Right hindlimb (tissue), 1 donor: Measurements from ENCODE around the gene ZSCAN9.

Experiments used
- DNase-seq: peaks from one replicate; pipeline ENCODE4 v3.0.0-alpha.2; 2018

Gene ZSCAN9

DNA sequence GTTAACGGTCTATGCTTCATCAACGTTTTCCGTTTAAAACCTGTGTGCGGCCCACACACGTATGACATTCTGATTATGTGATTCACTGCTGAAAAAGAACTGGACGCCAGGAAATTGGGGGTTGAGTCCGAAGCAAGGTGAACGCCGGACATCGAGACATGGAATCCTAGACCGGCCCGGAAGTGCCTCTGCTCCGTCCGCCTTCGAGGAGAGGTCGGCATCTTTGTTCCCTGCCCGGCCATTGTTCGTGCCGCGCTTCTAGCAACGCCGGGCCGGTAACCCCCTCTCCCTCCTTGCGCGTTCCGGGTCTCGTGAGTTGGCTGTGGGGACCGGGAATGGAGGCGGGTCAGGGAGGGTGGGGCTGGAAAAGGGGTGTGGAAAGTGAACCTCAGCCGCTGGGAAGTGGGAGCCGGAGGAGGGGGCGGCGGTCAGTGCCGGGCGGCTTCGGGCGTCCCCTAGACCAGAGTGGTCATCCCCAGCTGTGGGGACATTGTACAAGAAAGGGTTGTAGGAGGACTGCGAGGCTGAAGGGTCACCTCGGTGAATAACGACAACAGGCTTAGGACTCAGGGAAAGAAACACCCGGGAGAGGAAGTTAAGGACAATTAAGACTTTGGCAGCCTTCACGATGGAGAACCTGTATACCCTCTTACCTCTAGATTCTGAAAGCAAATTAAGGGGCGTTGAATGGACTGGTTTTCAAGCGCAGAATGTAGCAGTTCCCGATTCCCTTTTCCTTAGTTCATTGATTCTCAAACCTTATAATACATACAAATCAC lies at the start of gene ZSCAN9:
Gene ZSCAN9 (plus strand): TSS at position 220 of the 779 bp plus-strand sequence. CDS start 1,810 bp downstream, outside the sequence.
- DNase-seq, result peak; percentile 93

DNA sequence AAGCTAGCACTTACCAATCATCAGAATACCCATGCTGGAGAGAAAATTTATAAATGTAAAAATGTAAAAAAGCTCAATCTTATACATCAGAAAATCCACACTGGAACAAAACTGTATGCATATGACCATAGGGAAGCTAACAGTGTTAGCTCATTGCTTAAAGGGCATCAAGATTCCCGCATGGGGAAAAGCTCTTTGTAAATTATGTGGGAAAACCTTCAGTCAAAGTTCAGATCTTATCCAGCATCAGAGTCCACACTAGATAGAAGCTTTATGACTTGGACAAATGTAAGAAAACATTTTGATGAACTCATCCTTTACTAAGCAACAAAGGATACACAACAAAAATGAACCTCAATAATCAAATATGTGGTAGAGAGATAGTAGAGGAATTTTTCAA lies 48.7 kb upstream of the ZSCAN9 start:
- DNase-seq, result no peak

DNA sequence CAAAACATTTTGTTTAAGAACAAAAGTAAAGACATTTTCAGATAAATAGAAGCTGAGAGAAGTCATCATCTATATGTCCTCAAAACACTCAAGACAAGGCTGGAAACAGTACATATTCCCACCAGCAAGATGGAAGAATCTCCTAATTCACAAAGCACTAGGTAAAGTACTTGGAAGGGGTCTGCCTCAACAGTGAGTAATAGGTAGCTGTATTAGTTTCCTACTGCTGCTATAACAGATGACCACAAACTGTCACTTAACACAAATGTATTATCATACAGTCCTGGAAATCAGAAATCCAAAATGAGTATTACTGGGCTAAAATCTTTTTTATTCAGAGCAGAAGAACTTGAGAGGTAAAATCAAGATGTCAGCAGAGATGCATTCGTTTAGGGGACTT lies 42.8 kb upstream of the ZSCAN9 start:
- no peak for DNase-seq

DNA sequence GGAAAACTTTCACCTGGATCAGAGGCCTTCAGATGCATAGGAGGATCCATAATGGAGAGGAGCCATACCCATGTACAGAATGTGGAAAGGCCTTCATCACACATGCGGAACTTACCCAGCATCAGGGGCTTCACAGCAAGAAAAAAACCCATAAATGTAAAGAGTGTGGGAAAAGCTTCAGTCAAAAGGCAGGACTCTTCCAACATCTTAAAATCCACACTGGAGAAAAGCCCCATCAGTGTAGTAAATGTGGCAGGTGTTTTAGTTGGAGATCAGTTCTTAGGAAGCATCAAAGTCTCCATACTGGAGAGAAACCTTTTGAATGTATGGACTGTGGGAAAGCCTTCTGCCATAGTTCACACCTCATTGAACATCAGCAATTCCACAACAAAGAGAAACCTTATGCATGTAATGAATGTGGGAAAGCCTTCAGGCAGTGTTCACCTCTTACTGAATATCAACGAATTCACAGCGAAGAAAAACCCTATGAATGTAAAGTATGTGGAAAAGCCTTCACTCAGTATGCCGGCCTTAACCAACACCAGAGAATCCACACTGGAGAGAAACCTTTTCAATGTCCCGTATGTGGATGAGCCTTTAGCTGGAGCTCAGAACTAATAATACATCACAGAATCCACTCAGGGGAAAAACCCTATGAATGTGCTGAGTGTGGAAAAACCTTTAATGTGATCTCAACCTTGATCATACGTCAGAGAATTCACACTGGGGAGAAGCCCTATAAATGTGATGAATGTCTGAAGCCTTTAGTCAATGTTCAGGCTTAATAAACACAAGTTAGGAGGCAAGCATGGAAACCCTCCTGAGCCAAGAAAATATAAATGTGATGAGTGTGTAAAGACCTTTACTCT lies 36.7 kb upstream of the ZSCAN9 start:
- no peak for DNase-seq

DNA sequence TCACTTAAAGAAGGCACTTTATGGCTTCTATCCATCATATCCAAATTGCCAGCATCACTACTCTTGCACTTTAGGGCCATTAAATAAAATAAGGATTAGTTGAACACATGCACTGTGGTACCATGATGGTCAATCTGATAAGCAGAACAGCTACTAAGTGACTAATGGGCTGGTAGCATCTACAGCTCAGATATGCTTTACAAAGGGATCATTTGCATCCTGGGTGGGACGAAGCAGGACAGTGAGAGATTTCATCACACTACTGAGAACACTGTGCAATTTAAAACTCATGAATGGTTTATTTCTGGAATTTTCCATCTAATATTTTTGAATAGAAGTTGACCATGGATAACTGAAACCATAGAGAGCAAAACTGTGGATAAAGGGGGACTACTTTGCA lies 25.1 kb upstream of the ZSCAN9 start:
- no peak for DNase-seq

DNA sequence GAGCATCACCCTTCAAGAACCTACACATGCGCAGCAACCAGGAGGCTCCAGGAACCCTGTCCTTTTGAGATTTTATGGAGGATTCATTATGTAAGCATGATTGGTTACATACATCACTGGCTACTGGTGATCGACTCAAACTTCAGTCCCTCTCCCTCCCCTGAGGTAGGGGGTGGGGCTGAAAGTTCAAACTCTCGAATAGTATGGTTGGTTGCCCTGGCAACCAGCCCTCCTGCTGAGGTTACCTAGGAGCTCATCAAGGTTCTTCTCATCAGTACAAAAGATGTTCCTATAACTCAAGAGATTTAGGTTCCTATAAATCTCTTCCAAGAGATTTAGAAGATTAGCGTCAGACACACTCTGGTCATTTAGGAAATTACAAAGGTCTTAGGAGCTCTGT lies 21.9 kb upstream of the ZSCAN9 start:
- no peak for DNase-seq

DNA sequence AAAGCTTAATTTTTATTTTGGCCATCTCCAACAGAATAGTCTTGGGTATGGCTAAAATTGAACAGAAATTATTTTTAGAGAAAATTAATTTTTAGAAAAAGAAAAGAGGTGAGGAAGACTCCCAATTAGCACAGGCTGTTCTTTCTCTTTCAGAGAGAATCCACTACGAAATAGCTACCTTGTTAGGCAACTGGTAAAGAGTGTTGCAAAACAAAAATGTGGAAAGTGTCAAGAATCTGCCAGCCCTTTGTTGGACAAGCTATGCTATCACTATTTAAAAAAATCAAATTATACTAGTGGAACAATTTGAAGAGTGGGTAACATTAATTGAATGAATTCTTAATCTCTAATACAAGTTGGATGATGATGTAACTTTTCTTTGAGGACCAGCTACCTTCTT lies 19.2 kb upstream of the ZSCAN9 start:
- DNase-seq, result no peak

DNA sequence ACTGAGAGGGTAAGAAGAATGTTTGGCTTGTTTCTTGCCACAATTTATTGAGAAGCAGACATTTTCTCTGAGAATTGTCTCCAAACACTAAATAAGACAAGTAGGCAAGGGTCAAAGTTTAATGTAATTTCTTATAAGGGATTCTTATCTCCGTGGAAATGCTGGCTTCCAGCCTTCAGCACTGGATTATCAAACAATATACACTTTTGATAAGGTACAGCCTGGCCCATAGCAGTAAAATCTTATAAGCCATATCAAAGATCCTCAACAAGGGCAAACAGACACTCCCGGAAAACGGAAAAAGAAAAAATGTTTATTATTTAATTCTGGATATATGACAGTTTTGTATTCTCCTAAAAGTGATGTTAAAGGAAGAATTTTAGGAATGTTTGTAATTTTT lies 18.5 kb upstream of the ZSCAN9 start:
- DNase-seq, result no peak

DNA sequence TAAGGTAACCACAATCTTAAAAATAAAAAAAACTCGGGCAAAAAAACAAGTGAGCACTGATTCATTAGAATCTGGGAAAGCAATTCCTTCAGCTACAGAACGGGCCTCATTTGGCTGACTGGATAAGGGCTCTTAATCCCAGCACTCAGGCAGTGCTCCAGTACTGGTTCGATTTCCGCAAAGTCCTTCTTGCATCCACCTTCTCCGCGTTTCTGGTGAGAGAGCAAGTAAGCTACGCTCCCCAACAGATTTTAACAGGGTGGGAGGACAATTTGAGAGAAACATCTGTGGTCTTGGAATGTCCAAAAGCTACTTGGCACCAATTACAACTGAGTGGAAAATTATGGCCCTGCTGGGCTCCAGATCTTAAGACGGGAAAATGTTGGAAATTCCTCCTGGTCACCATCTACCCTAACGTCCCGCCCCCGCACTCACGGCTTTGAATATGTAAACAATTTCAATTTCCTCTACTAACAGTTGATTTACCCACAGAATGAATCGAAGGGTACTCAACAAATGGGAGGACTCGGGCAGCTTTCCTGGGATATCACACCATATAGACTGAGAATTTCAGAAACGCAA lies 18.1 kb upstream of the ZSCAN9 start:
- DNase-seq, result peak; percentile 25

DNA sequence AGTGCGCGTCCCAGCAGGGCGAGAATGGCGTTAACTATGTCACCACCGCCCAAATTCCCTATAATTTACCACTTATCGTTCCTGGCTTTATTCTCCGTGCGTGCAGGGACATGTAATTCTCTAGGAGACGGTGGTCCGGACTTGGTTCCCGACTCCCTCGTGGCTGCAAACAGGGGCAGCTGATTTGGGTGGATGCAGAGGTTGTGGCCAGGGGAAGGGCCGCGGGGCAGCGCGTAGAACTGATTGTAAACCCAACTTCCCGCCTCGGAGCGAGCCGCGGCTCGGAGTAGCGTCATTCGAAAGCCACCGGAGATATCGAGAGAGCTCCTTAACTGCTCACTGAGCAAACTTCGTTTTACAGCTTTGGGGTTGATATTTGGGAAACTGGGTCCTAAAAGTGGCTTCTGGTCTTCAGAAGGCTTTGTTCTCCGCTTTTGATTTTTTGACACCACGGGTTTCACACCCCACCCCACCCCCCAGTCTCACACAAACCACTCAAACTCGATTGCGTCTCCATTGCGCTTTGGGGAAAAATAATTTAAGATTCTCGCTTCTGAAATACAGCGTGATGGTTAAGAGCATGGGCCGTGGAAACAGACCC lies 17.5 kb upstream of the ZSCAN9 start:
- DNase-seq, result peak; percentile 51

DNA sequence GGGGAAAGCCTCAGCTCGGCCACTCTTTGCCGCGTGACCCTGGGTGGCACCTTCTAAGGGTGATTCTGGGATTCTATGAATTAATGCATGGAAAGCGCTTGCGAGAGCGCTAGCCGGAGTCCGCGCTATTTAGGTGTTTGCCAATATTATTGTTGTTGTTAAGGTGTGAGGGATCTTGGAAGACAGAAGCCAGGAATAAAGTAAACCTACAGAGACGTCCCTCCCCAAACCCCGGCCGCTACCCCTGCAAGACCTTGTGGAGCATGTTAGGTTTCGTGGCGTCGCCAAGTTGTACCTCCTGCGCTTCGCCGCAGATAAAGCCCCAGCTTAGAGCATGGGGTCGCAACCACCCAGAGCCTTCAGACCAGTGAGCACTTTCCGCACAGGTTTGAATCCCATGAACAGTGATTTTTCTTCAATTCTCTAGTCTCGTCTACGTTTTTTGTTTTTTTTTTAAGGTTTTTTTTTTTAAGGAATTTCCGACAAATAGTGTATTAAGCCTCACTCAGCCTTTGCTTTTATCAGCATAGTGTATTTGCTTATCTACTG lies 16.9 kb upstream of the ZSCAN9 start:
- peak; percentile 23 for DNase-seq

DNA sequence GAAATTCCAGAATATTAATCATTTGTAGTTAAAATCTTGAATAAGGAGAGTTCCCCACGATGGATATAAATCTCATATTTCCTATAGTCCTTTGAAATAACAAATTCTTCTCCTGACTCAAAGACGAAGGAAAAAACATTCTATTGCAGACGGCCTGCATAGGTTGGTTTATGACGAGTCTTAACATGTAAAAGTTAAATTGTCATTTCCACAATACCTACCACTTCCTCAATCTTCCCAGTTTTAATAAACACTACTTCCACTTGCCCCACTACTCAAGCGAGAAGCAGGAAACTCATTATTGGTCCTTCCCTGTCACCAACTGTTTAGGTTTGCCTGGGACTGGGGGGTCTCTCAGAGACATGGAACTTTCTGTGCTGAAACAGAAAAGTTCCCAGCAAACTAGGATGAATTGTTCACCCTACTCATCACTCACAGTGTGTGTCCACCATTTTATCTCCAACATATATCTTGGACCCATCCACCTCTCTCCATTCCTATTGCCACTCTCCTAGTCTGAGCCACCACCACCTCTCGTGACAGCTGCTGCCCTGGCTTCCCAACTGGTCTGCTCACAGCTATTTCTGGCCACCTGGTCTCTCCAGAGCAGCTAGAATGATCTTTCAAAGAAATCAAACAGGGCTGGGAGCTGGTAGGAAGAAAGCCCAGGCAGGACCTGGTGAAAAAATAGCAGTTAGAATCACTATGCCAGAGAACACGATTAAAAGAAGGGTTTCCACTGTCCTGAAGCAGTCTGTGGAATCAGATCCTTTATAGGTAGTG lies 15.1 kb upstream of the ZSCAN9 start:
- DNase-seq, result peak; percentile 46

DNA sequence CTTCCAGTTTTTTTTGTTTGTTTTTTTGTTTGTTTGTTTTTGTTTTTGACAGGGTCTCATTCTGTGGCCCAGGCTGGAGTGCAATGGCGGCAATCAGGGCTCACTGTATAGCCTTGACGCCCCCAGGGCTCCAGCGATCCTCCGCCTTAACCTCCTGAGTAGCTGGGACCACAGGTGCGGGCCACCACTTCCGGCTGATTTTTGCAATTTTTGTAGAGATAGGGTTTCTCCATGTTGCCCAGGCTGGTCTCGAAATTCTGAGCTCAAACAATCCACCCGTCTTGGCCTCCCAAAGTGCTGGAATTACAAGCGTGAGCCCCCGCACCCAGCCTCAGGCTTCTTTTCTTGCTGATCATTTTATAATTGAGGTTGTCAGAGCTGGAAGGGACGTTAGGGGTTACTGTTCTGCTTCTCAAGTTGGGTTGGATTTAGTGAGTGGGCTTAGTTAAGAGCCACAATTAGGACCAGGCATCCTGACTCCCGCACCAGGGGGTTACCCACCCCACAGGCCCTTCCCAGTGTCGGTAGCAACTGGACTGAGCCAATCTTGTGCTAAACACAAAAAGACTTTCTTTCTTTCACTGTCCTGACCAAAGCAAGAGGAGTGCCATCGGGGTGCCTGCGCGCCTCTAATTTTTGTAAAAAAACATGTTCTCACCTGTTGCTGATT lies 13.1 kb upstream of the ZSCAN9 start:
- no peak for DNase-seq

DNA sequence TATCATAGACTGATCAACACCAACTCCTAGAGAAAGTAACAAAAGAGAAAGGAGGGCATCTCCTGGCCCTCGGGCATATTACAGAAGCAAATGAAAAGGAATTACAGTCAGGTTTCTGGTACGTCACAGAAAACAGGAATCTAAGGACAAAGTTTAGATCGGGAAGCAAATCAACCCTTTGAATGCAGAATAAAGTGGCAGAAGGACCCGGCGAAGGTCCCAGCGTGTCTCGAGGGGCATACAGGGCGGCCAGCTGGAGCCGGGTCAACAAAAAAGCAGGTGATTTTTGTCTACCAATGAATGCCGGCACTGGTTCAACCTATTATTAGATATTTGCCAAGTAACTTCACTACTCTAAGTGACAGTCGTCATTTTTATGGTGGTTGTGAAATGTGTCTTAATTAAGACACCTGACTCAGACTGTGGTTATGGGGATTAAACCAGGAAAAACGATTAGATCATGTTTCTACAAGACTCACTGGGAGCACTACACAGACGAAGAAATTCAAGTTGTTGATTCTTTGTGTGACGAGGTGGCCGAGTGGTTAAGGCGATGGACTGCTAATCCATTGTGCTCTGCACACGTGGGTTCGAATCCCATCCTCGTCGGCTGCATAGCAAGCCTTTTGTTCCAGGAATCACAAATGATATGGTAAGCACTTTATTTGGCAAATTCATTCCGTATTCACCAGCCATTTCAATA lies 12.4 kb upstream of the ZSCAN9 start:
- peak; percentile 22 for DNase-seq

DNA sequence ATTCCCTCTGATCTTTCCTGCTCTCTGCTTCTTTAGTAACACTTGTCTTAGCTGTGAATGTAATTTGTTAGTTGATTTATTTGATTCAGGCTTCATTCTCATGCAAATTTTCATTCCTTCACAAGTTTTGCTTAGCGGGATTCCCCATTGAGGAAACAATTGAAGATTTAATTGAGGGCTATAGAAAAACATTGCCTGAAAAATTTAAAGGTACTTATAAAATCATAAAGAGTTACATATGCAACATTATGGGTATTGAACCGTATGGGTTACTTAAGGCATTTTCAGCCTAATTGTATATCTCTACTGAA lies 11.9 kb upstream of the ZSCAN9 start:
- no peak for DNase-seq

DNA sequence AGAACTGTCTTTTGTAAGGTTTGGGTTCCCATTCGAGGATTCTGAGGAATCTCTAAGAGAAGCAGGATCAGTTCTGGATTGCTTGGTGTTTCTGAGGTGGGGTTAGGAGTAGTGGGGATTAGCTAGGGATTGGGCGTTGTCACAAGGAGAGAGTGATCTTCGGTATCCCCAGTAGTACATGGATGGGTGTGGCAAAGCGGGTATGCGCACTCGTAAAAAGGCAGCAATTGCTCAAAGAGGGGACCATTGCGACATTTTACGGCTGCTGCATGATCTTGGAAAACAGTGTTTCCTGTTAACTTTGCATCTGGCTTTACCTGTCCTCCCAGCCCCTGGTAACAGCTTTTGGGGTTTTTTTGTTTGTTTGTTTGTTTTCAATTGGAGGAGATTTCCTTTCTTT lies 9.7 kb upstream of the ZSCAN9 start:
- no peak for DNase-seq

DNA sequence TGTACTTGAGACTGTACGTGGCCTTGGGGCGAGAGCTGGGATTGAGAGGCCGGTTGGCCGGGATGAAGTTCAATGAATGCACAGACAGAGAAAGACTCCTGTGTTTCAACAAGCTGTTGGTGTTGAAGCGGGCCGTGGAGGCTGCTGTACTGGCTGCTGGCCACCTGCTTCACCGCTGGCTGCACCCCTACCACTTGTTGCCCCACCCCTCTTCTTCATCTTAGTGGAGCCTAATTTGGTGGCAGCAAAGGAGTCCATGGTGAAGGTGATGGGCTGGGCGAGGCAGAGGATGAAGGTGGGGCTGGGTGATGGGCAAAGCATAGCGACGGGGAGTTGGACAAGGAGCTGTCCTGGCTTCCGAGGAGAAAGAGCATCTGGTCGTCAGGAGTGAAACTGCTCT lies 7.2 kb upstream of the ZSCAN9 start:
- DNase-seq, result no peak

DNA sequence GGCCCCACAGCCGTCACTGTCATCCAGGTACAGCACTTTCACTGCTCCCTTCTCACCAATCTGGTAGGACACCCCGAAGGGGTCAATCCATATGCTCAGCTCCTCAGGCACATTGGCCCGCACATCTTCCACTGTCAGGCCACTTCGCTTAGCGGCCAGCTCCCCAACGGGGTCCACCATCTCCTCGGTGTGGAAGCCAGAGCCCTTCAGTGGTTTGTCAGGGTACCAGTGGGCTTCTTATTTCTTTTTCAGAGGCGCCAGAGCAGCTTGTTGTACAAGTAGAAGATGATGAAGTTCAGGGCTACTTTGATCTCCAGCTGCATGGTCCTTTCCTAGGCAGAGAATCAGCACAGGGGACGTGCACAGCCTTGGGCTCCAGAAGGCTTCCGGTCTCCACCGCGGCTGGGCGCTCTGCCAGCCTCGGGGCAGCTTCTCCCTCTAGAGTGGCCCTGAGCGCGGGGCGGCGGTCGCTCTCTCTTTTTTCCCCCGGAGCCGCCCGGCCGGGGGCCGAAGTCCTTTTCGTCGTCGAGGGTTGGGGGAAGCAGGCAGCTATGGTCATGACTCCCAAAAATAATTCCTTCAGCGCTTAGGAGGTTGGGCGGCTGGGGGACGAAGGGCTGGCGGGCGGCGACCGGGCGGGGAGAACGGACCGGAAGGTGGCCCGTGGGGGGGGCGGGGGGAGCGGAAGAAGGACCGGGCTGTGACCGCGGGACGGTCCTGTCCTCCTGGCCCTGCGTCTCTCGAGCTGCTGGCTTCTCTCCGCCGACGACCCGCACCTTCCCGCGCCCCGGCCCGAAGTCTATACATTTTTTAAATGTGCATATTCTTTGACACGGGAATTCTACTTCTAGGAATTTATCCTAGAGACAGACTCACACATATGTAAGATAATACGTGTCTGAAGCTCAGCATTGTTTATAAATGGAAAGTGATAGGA lies 6.5 kb upstream of the ZSCAN9 start:
- DNase-seq, result peak; percentile 76

DNA sequence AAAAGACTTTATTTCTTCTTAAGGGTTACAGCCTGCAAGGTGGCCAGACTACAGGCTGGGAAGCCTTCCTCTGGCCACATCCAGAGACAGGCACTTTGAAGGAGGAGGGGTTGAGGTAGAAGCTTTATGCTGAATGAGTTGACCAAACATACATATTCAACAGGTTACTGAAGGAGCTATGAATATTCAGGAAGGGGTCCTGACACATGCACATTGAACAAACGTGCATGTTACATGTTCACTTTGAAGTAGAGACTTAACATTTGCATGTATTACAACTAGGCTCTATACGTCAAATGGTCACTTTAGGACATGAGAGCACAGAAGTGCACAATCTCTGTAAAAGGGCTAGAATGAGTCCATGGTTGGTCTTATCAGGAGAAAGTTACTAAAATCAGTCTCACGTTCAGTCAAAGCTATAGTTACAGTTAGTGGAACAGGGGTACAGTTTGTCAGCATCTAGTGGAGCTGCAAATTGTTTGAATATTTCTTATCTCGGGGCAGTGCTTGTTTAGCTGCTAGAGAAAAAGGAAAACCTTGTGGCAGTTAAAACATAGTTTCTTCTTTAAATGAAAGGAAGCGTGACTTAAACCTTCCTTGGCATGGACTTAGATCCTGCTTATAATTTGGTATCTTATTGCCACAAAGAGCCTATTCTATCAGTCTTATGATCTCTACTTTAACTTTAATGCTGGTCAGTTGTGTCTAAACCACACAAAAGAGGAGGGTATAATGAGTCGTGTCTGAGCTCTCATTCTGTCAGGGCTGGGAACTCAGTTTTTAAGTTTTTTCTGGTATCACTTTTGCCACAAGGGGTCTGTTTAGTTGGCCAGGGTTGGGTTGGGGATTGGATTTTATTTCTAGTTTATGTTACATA lies 4.6 kb upstream of the ZSCAN9 start:
- DNase-seq, result no peak
